Measurements from ENCODE around the gene KCNJ15.

KCNJ15 gene

GRCh38 chr21:38325731-38326420 lies 69.1 kb downstream of the KCNJ15 start:
- DNase-seq (ENCODE audit: low read depth, low spot score) = no peak

DNA sequence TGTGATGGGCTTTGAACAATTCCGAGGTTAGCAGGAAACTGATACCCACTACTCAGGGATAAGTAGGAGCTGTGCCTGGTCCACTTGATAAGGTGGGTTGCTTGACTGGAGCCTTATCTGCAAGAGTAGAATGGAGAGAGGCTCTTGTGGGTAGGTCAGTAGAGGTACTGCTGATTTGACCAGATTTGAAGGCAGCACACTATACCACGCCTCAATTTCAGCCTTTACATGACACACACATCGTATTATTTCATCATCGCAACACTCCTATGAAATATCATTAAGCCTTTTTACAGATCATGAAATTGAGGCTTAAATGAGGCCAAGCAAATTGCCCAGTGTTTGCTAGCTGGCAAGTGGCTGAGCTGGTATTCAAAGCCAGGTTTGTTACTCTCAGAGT lies 69.6 kb downstream of the KCNJ15 start:
- no peak for DNase-seq (ENCODE audit: low read depth, low spot score)

DNA sequence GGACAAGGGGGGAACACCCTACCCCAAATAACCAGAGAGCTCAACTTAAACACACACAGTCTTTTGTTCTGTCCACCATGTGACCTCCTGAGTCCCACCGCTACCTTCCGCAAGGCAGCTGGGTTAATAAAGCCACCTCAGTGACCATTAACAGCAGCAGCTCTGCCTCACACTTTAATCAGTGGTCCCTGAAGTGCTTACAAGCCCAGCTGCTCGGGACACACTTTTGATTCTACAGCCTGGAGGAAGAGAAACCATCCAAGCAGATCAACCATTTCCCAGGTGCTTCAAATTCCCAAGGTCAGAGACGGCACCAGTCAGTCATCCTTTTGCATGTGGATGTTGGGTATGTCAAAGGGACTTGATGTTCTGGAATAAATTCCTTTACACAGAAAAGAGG lies 70.1 kb downstream of the KCNJ15 start:
- DNase-seq (ENCODE audit: low read depth, low spot score) = no peak

DNA sequence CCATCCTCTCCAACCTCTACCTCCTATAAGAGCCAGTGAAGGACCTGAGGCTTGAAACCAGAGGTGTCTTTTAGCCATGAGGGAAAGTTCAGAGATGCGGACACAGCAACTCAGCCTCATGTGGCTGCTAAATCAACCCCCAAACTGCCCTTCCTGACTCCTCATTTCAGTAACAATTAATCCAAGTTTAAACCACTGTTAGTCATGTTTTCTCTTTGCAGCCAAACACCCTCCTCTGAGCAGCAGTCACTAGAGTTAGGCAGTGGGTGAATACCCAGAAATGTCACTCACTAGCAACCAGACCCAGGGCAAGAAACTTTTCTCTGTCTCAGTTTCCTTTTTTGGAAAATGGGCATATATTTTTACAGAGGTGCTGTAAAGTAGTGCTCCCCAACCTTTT lies 71.2 kb downstream of the KCNJ15 start:
- peak; percentile 49 for DNase-seq (ENCODE audit: low read depth, low spot score)

DNA sequence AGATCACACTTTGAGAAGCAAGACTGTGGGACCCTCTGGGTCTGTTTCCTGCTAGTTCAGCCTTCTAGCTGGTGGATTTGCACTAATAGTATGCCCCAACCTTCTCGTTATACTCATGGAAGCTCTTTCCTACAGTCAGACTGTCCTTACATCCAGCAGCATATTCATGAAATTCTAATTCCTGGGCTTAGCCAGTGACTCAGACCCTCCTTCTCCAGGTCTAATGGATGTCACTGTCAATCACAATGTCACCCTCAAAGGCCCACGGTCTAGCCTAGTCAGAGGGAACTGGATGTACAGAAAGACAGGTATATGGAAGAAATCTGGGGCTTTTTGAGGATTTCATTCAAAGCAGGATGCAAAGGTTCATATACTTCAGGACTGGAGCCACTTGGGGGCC lies 72.4 kb downstream of the KCNJ15 start:
- DNase-seq (ENCODE audit: low read depth, low spot score) = peak; percentile 31

GRCh38 chr21:38330666-38331065 lies 73.9 kb downstream of the KCNJ15 start:
- no peak for DNase-seq (ENCODE audit: low read depth, low spot score)

DNA sequence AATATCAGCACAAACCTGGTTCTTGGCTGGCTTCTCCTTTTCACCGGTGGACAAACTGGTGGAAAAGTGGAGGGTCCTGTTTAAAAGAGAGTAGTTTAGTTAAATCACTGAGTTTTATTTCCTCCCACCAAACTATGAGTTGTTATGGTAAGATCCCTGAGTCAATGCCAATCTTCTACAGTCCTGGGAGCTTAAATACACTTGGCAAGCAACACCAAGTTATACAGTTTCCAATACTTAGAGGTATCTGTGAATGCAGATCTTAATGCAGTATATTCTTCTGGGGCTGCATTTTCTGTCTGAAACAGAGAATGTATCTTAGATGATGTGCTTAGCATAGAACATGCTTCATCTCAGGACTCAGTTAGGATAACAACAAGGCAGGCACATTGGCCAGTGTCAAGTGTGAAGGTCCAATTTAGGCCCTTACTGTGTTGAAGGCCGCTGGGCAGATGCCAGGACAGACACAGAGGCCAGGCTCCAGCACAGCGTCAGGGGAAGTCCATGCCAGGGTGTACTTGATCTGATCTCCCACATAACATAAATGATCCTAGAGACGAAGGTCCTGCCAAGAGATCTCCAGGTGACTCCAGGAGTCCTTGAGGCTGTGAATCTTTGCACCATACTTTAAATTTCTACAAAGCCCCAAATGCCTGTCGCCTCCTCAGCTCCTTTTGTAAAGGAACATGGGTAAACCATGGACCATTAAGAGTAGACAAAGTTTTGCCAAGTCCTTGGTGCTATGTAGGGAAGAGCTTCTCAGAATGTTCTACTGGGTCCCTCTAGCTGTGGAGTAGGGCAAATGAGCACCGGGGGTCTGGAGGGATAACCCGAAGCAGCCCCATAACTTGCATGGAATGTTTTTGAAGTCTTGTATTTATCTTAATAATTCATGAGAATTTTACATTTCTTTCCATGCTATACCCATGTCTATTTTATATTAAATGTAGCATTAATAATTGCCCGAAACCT lies 76.8 kb downstream of the KCNJ15 start:
- no peak for DNase-seq (ENCODE audit: low read depth, low spot score)

- no peak for DNase-seq (ENCODE audit: low read depth, low spot score)
These were observed 78.1 kb downstream of the KCNJ15 start for GRCh38 chr21:38334866-38335265.

DNA sequence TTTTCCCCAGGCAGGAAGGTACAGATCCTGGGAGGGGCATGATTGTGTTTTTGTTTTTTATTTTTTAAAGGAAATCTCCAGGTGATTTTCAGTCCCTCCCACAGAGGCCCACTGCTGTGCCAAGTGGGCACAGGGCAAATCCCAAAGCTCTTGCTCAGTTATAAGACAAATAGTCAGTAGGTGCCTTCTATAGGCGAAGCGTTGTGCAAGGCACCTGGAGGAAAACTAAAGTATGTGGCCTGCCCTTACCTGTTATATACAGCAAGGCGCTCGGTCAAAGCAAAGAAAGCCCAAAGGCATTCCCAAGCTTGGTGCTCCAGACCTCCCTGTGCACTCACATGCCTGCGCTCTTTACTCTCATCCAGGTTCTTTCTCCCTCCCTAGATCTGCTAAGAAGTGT lies 81.0 kb downstream of the KCNJ15 start:
- DNase-seq (ENCODE audit: low read depth, low spot score) = no peak

DNA sequence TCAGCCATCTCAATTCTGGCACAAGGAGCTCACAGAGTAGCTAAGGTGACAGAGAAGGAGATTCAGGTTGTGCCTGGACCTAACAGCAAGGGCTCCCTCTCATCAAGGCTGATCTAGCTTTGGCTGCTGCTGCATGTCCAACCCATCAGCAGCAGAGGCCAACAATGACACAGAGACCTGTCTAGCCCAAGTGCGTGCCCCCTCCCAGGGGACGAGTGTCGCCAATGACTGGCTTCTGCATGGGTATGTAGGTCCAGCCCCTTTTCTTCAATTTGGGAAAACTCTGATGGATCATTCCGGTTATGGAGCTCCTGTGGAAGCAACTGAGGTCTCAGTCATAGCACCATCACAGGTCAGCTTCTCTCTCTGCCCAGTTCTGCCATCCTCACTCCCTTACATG lies 83.3 kb downstream of the KCNJ15 start:
- no peak for DNase-seq (ENCODE audit: low read depth, low spot score)

DNA sequence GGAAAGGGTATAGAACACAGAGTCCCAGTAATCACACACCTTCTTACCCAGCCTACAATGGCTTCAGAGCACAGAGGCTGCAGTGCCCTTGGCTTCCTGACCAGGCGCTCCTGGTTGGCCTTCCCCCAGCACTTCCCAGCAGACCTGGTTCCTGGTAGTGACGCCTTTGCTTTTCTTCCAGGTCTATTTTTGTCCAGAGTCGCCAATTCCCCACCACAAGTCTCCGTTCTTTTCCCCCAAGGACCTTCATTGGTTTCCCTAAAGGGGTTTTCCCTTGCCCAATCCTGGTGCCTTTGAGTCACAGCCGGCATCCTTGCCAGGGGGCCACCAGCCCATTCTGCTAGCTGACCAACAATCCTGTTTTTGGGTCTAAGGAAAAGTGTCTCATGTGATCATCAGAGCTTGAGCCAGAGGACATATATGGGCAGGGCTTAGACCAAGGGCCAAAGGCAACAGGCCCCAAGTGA lies 84.8 kb downstream of the KCNJ15 start:
- DNase-seq (ENCODE audit: low read depth, low spot score) = no peak

DNA sequence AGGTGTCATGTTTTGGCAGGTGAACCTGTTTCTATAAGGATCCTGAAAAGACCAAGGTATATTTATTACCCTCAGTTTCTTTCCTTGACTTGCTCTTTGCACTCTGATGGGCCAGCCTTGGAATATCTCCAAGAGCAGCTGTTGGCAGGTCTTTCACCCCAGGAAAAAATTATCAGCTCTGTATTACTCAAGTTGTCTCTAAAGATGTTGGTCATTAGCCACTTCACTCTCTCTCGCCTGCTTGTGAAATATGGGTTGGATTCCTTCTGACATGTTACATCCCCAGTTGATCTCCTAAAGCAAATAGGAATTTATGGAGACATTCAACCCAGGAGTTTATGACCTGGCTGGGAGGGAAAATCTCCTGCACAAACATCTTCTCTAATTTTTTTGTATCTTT lies 85.9 kb downstream of the KCNJ15 start:
- no peak for DNase-seq (ENCODE audit: low read depth, low spot score)

DNA sequence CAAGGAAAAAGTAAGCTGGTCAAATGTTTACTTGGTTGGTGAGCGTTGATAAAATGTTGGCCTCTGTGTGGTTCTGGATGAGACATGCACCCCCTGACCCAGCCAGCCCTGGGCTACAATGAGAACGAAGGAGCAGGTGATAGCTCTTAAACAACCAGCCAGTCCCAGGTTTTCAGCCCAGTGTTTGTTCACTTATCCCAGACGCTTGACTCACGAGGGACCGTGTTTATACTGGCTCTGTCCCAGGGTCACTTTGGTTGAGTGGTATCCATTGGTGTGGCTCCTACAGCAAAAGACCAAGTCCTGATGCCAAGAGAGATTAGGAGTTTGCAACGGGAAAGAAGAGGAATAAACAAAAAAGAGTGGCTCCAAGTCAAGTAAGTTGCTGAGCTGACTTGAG lies 86.9 kb downstream of the KCNJ15 start:
- DNase-seq (ENCODE audit: low read depth, low spot score) = peak; percentile 90

- DNase-seq (ENCODE audit: low read depth, low spot score) = no peak
These were observed 89.5 kb downstream of the KCNJ15 start for GRCh38 chr21:38346286-38346685.

- peak; percentile 93 for DNase-seq (ENCODE audit: low read depth, low spot score)
These were observed 92.4 kb downstream of the KCNJ15 start for GRCh38 chr21:38349111-38349746.

DNA sequence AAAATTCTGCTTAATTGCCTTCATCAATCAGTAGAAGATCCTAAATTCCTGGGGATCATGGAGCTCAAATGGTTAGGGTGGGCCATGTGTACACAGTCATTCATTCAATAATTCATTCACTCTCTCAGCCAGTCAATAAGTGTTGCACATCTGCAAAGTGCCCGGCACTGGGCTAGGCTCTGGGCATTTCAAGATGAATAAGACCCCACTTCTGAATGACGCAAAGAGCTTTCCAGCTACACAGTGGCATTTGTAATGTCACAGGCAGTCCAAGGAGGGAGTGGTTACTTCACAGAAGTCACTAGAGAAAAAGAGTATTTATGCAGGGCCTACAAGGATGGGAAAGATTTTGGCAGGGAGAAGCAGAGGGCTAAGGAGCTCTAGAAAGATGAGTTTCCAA lies 93.2 kb downstream of the KCNJ15 start:
- DNase-seq (ENCODE audit: low read depth, low spot score) = no peak

DNA sequence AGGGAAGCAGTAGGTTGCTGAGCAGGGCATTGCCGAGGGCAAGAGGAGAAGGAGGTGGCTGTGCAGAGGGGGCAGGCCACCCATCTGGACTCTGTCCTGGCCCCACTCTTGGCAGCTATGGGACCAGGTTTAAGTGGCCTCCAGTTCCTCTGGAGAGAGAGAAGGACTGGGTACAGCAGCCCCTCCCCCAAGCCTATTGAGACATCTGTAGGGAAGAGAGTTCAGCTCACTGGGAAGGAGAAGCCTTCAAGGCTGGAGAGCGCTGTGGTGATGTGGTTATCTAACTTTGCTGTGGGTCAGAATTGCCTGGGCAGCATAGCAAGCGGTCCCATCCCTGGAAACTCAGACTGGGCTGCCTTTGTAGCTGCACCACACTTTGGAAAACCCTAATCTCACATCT lies 93.9 kb downstream of the KCNJ15 start:
- no peak for DNase-seq (ENCODE audit: low read depth, low spot score)

- DNase-seq (ENCODE audit: low read depth, low spot score) = no peak
These were observed 94.6 kb downstream of the KCNJ15 start for GRCh38 chr21:38351176-38351959.

DNA sequence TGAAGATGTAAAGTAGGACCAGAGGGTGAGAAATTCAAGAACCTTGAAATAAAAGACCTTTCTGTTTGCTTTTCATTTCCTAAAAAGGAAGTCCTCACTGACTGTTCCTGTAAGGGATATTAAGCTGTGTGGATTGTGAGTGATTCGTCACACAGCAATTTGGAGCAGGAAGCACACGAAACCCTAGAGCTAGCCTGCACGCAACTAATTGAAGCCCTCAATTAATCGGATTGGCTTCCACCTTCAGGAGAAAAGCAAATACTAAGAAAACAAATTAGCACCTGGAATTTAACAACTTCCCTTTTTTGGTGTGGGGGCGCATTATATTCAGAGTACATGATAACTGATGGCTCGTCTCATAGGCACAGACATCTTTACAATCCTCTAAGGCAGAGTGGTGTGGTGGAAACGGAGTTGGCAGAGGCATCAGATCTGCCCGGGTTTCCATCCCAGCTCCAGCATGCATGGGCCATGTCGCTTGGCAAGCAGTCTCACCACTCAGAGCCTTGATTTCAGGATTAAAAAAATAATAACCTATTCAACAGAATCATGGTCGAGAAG lies 95.2 kb downstream of the KCNJ15 start:
- peak; percentile 89 for DNase-seq (ENCODE audit: low read depth, low spot score)

DNA sequence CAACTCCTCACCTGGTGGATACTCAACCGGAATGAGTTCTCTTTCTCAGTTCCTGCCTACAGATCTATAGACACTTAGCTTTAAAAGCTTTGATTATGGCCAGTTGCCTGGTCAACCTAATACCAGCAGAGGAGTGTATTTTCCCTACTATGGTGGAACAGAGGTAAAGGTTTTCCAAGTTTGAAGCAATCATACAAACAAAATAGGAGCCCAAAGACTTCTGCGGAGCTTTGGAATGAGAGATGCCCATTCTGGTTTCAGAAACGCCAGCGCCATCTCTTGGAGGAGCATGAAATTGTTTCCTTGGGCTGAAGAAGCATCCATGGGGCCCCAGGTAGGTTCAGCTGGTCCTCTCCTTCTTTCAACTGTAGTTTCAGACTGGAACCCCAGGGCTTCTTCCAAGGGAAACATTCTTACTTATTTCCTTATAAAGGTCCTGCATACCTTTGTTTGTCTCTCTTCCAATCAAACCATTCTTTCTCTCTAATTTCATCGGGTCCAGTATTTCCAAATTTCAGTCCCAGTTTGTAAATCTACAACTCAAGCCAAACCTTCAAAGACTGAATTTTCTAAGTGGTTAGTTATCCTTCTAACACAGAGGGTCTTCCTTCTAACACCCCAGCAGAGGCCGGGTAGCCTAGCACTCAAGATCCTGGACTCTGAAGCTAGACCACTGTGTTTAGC lies 95.9 kb downstream of the KCNJ15 start:
- peak; percentile 89 for DNase-seq (ENCODE audit: low read depth, low spot score)

DNA sequence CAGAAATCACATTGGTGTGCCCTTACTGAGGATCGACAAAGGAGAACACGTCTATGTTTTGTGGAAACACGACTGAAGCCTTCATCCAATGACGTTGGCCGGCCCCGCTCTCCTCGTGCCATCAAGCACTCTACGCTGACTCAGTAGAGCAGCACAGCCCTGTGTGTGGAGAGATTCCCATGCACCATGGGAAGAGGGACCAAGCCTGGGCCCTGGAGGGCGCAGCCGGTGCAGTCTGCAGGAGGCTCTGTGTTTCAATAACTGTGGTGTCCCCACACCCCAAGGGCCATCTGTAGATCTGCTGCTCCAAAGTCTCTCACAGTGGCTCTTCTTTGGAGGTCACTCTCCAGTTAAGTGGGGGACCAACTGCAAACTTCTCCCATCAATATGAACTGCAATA lies 97.4 kb downstream of the KCNJ15 start:
- DNase-seq (ENCODE audit: low read depth, low spot score) = no peak

Data from astrocyte of the hippocampus (primary cell).